Ascending aorta (tissue), 2 donors: ENCODE results near the gene RAPH1. TPM values are rescaled to one million over a fixed set of nuclear protein-coding genes. Genes with fewer than 3 reads are reported as not detected.

Source experiments
- DNase-seq, 2 donors: peaks; one replicate each; pipeline ENCODE4 v3.0.0-alpha.2; 2019; ENCODE audit warnings: low spot score in 2 of 2
- H3K27ac ChIP-seq, 2 donors: fragments of 200-600 bp; sonication (generic); one replicate each; pipeline ENCODE4 v1.5.1; 2016 to 2017; ENCODE audit warnings: mild to moderate bottlenecking in 1 of 2
- H3K27me3 ChIP-seq: fragments of 200-600 bp; sonication (generic); one replicate; pipeline ENCODE4 v1.5.1; 2017
- H3K36me3 ChIP-seq, 2 donors: fragments of 200-600 bp; sonication (generic); one replicate each; pipeline ENCODE4 v1.5.1; 2016
- H3K4me1 ChIP-seq, 2 donors: fragments of 200-600 bp; sonication (generic); one replicate each; pipeline ENCODE4 v1.5.1; 2016 to 2017; ENCODE audit warnings: mild to moderate bottlenecking in 1 of 2
- H3K4me3 ChIP-seq, 2 donors: fragments of 200-600 bp; sonication (generic); one replicate each; pipeline ENCODE4 v1.5.1; 2016 to 2017; ENCODE audit warnings: mild to moderate bottlenecking in 1 of 2
- H3K9me3 ChIP-seq, 2 donors: fragments of 200-600 bp; sonication (generic); one replicate each; pipeline ENCODE4 v1.5.1; 2016
- CTCF ChIP-seq, 3 experiments: fragments of 200-600 bp in 2 of 3; fragments of 450-650 bp in 1 of 3; sonication (generic) in 2 of 3; IDR thresholded peaks; one replicate each; pipeline ENCODE4 v1.5.1; 2016 to 2019; ENCODE audit warnings: antibody characterized with exemption in 3 of 3, mild to moderate bottlenecking in 1 of 3, moderate library complexity in 1 of 3
- intact Hi-C: fragments of 100-400 bp; cut with DNase I; formaldehyde crosslinking; loops from one replicate; pipeline ENCODE4 v1.15.1; 2023
- total RNA-seq: library from RNA; depleted of rRNA; stranded (reverse); fragments of >200 nt; gene quantifications from one replicate; pipeline ENCODE4 v1.1.0, GENCODE V29; 2016

Gene RAPH1
- total RNA-seq, 1 donor from 2014 or later, result 49.8 TPM

GRCh38 chr2:203559641-203560040 lies 24.5 kb upstream of the RAPH1 start:
- Histone ChIP-seq H3K9me3 (no peaks in the 10 kb centered on the region), H3K27ac (no peak overlapping the region), H3K36me3 (no peaks in the 10 kb centered on the region), H3K27me3 (no peaks in the 10 kb centered on the region), H3K4me3 (no peak overlapping the region), H3K4me1 (no peaks in the 10 kb centered on the region)
- intact Hi-C loops, result no loop called here
- no peak for TF ChIP-seq CTCF (IDR thresholded peaks at IDR 0.05)
- DNase-seq, result no peak

GRCh38 chr2:203553784-203554183 lies 18.7 kb upstream of the RAPH1 start:
- intact Hi-C loops, result no loop called here
- Histone ChIP-seq H3K4me1 (no peaks in the 10 kb centered on the region), H3K27ac (no peak overlapping the region), H3K27me3 (no peaks in the 10 kb centered on the region), H3K4me3 (no peak overlapping the region), H3K36me3 (no peaks in the 10 kb centered on the region), H3K9me3 (no peaks in the 10 kb centered on the region)
- no peak for DNase-seq
- TF ChIP-seq CTCF (IDR thresholded peaks at IDR 0.05), result no peak

GRCh38 chr2:203551778-203552177 lies 16.7 kb upstream of the RAPH1 start:
- no peaks in the 10 kb centered on the region for H3K36me3 ChIP-seq
- no peaks in the 10 kb centered on the region for H3K27me3 ChIP-seq
- no peak overlapping the region for H3K4me3 ChIP-seq
- no peaks in the 10 kb centered on the region for H3K9me3 ChIP-seq
- intact Hi-C loops, result no loop called here
- no peaks in the 10 kb centered on the region for H3K4me1 ChIP-seq
- DNase-seq, result no peak
- H3K27ac ChIP-seq, result no peak overlapping the region
- TF ChIP-seq CTCF (IDR thresholded peaks at IDR 0.05), result no peak

- no peak for DNase-seq
- no peak overlapping the region for H3K4me3 ChIP-seq
- no peaks in the 10 kb centered on the region for H3K36me3 ChIP-seq
- no peaks in the 10 kb centered on the region for H3K9me3 ChIP-seq
- intact Hi-C loops, result no loop called here
- H3K27ac ChIP-seq, result no peak overlapping the region
- TF ChIP-seq CTCF (IDR thresholded peaks at IDR 0.05), result no peak
- no peaks in the 10 kb centered on the region for H3K27me3 ChIP-seq
- H3K4me1 ChIP-seq, result no peaks in the 10 kb centered on the region
Measured at GRCh38 chr2:203550266-203550665, 15.2 kb upstream of the RAPH1 start.

- no peaks in the 10 kb centered on the region for H3K4me1 ChIP-seq
- H3K4me3 ChIP-seq, result no peak overlapping the region
- no peak for TF ChIP-seq CTCF (IDR thresholded peaks at IDR 0.05)
- no peak for DNase-seq
- no peak overlapping the region for H3K27ac ChIP-seq
- intact Hi-C loops, result no loop called here
- no peaks in the 10 kb centered on the region for H3K9me3 ChIP-seq
- no peaks in the 10 kb centered on the region for H3K27me3 ChIP-seq
- H3K36me3 ChIP-seq, result no peaks in the 10 kb centered on the region
Measured at GRCh38 chr2:203549406-203549805, 14.3 kb upstream of the RAPH1 start.

GRCh38 chr2:203548887-203549286 lies 13.8 kb upstream of the RAPH1 start:
- H3K27ac ChIP-seq, result no peak overlapping the region
- H3K9me3 ChIP-seq, result no peaks in the 10 kb centered on the region
- no peaks in the 10 kb centered on the region for H3K27me3 ChIP-seq
- H3K4me3 ChIP-seq, result no peak overlapping the region
- intact Hi-C loops, result no loop called here
- H3K36me3 ChIP-seq, result no peaks in the 10 kb centered on the region
- no peaks in the 10 kb centered on the region for H3K4me1 ChIP-seq
- DNase-seq, result no peak
- TF ChIP-seq CTCF (IDR thresholded peaks at IDR 0.05), result no peak
